Epithelial cell of prostate (primary cell): ENCODE data around the gene SLC8A1.

Experiments
- DNase-seq: peaks from one replicate; pipeline ENCODE4 v3.0.0-alpha.2; 2011; ENCODE audit warnings: low read depth, low spot score
- H3K27ac ChIP-seq: fragments of 450-650 bp; 2 replicates; pipeline ENCODE4 v1.5.1; 2017; ENCODE audit warnings: mild to moderate bottlenecking

Gene SLC8A1

DNA sequence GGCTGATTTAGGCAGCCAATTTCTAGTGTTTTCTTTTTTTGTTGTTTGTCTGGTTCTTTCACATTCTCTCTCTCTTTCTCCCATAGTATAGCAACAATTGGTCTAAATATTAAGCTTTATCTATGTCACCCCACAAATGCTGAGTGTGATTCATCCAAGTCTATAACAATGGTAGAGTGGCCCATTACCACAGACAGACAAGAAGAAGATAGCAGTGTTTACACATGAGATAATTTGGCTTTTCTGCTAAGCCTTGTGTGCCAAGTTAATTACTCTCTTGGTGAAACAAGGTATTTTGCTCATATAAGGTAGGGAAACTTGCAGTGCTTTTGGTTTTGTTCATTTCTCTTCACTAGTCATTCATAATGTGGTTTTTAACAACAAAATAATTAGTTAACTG, 166.5 kb downstream of the SLC8A1 start:
- DNase-seq: no peak
- H3K27ac ChIP-seq: no peak overlapping the region

- no peak for DNase-seq
- no peak overlapping the region for H3K27ac ChIP-seq
Measured at GRCh38 chr2:40284797-40285196, 167.1 kb downstream of the SLC8A1 start.

DNA sequence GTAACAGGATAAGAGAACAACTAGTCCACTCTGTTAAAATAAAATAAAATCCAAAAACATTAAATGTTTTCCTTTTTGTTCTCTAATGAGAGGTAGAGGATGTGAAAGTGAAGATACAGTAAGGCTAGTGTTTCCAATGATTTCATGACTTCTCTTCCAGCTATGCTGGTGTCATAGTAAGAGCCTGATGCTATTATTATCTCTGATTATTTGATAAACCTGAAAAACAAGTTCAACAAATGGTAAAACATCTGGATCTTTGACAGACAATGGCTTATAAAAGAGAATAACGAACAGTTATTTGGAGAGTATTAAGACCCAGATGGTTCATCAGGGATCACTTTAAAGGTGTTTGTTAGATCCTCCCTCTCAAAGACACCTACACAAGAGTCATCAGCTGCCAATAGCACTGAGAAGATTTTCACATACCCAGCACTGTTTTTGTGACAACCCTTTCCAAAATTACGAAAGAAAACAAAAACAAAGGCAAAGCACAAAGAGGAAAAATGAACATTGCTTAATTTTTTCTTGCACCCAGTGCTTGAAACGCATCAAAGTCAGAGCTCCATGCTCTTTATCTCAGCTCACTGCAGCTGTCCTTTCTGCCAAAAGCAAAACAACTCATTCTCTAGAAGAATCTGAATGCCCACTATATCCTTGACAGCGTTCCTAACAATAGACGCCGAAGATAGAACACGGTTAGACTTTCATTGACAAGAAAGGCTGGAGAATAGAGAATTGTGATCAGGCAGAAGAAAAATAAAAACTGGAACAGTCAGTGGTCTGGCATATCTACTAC, 168.6 kb downstream of the SLC8A1 start:
- no peak overlapping the region for H3K27ac ChIP-seq
- no peak for DNase-seq

DNA sequence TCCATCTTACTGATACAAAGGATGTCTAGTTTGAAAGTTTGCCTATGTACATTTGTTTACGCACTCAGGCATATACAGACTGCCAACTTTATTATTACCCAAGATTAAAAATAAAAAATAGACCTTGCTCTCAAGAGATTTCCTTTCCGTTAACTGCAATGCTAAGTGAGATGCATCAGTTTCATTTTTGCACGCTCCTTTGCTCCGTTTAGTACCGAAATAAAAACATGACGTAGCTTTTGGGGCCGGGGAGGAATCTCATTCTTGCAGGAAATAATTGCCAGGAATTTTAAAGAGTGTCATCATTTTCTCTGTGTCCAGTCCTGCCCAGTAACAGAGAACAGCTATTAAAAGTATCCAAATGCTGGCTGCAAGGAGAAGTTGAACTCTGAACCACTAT, 169.5 kb downstream of the SLC8A1 start:
- H3K27ac ChIP-seq: no peak overlapping the region
- no peak for DNase-seq

GRCh38 chr2:40281021-40281940, 170.6 kb downstream of the SLC8A1 start:
- H3K27ac ChIP-seq: peak overlapping the region; percentile 32

GRCh38 chr2:40279482-40279881, 172.4 kb downstream of the SLC8A1 start:
- H3K27ac ChIP-seq: no peak overlapping the region
- DNase-seq: no peak

More at GRCh38 chr2:40281021-40281940, 170.6 kb downstream of the SLC8A1 start:
- DNase-seq: peak; percentile 70

- DNase-seq: no peak
- H3K27ac ChIP-seq: no peak overlapping the region
Measured at GRCh38 chr2:40279001-40279400, 172.9 kb downstream of the SLC8A1 start.

- H3K27ac ChIP-seq: no peak overlapping the region
- DNase-seq: no peak
Measured at GRCh38 chr2:40276076-40276475, 175.8 kb downstream of the SLC8A1 start.

- no peak for DNase-seq
- no peak overlapping the region for H3K27ac ChIP-seq
Measured at GRCh38 chr2:40274270-40274669, 177.6 kb downstream of the SLC8A1 start.

GRCh38 chr2:40273734-40274182, 178.1 kb downstream of the SLC8A1 start:
- no peak for DNase-seq
- no peak overlapping the region for H3K27ac ChIP-seq

DNA sequence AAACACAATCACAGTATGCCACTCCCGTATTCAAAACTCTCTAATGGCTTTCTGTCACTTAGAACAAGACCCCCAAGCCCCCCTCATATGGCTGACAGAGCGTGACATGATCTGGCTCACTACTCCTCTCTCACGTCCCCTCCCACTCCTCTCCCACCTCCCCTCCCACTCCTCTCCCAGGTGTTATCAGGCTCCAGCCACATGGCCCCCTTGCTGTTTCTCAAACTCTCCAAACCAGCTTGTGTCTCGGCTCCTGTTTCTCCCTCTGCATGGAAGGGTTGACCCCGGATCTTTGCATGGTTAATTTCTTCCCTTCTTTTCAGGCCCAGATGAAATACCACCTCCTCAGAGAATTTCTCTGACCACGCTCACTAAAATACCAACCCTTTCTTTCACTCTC, 180.8 kb downstream of the SLC8A1 start:
- no peak for DNase-seq
- H3K27ac ChIP-seq: no peak overlapping the region

DNA sequence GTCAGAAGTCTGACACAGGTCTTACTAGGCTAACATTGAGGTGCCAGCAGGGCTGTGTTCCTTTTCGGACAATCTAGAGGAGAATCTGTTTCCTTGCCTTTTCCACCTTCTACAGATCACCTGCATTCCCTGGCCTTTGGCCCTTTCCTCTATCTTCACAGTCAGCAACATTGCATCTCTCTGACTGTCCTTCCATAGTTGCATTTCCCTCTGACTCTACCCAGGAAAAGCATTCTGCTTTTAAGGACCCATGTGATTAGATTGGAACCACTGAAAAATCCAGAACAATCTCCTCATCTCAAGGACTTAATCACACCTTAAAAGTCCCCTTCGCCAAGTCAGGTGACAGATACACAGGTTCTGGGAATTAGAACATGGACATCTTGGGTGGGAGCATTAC, 181.5 kb downstream of the SLC8A1 start:
- DNase-seq: no peak
- H3K27ac ChIP-seq: no peak overlapping the region

DNA sequence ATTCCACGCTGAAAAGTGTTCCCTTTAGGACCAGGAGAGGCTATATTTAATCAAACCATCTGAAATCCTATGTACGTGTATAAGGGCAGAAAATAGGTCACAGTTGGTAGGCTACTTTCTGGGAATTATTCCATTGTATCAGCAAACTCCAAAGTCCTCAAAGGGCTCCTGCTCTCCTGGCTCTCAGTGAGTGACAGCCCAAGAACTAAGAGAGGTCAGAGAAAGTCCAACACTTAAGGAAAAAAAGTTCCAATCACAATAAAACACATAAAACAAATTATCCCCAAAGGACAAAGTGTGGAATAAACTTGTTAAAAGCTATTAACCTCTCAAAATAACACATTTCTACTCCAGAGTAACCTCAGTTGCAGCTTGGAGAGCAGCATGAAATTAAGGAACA, 183.3 kb downstream of the SLC8A1 start:
- DNase-seq: no peak
- H3K27ac ChIP-seq: no peak overlapping the region

- DNase-seq: no peak
- no peak overlapping the region for H3K27ac ChIP-seq
Measured at GRCh38 chr2:40266201-40266600, 185.7 kb downstream of the SLC8A1 start.

- DNase-seq: no peak
- H3K27ac ChIP-seq: no peak overlapping the region
Measured at GRCh38 chr2:40265602-40266001, 186.3 kb downstream of the SLC8A1 start.

DNA sequence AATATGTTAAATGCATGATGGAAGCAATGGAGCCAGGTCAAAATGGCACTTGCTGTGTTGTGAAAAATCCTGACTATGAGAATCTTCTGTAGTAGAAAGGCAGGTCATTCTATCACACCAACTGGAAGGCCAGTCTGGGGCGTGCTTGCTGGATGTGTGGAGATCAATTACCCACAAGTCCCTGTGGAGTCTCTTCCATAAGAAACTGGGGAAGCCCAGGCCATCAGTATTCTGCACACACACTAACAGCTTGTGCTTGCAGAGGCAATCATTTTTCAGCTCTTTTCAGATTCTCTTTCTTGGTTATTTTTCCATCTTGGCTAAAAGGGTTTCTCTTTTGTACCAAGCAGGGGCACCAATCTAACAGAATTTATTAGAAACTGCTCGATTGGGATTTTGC, 190.8 kb downstream of the SLC8A1 start:
- DNase-seq: no peak
- H3K27ac ChIP-seq: no peak overlapping the region

DNA sequence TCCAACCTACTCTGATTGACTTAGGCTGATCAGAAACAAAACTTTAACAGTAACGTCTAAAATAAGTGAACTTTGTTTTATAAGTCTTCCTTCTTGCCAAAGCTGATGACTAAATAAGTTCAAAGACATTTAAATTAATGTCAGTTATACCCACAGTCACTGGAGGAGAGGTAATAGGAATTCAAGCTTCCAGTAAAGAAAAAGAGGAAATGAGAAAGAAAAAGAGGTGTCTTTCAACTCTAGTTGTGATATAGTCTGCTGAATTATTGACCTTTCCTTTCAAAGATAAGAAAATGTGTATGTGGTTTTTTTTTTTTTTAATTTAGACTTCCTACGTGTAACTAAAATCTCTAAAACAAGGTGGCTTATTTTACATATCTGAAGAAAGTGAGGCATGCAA, 191.5 kb downstream of the SLC8A1 start:
- no peak for DNase-seq
- H3K27ac ChIP-seq: no peak overlapping the region

GRCh38 chr2:40259900-40260299, 192.0 kb downstream of the SLC8A1 start:
- DNase-seq: no peak
- no peak overlapping the region for H3K27ac ChIP-seq

- no peak for DNase-seq
- H3K27ac ChIP-seq: no peak overlapping the region
Measured at GRCh38 chr2:40258135-40258457, 193.8 kb downstream of the SLC8A1 start.

GRCh38 chr2:40257340-40258134, 194.4 kb downstream of the SLC8A1 start:
- no peak overlapping the region for H3K27ac ChIP-seq
- DNase-seq: no peak

GRCh38 chr2:40256649-40257048, 195.2 kb downstream of the SLC8A1 start:
- no peak for DNase-seq
- no peak overlapping the region for H3K27ac ChIP-seq
